ENCODE data around the gene UMPS.
"Not testable (repeated sequence)": the region's sequence is repeated elsewhere in the genome, so short reads cannot be mapped to it uniquely, and the experiment has no call there.

UMPS gene

GRCh38 chr3:124730129-124730940 is at the start of gene UMPS:
Gene UMPS (plus strand): TSS chr3:124730452. CDS start chr3:124730472, 20 bp downstream.
- peak; percentile 36 to 80 for DNase-seq

- DNase-seq = no peak
Observed at GRCh38 chr3:124680521-124680920, 49.7 kb upstream of the UMPS start.

- DNase-seq = no peak
Observed at GRCh38 chr3:124682263-124682662, 48.0 kb upstream of the UMPS start.

- no peak for DNase-seq
Observed at GRCh38 chr3:124684459-124684858, 45.8 kb upstream of the UMPS start.

GRCh38 chr3:124685067-124685466 is 45.2 kb upstream of the UMPS start:
- DNase-seq = no peak

GRCh38 chr3:124685481-124685880 is 44.8 kb upstream of the UMPS start:
- no peak for DNase-seq

GRCh38 chr3:124686028-124686670 is 44.1 kb upstream of the UMPS start:
- no peak for DNase-seq

- peak in 1 of 2 experiments; percentile 3 for DNase-seq
Observed at GRCh38 chr3:124688581-124689454, 41.4 kb upstream of the UMPS start.

- DNase-seq = no peak
Observed at GRCh38 chr3:124691599-124691998, 38.7 kb upstream of the UMPS start.

GRCh38 chr3:124694486-124694885 is 35.8 kb upstream of the UMPS start:
- DNase-seq = no peak

- no peak for DNase-seq
Observed at GRCh38 chr3:124695369-124695768, 34.9 kb upstream of the UMPS start.

- no peak for DNase-seq
Observed at GRCh38 chr3:124696006-124696405, 34.2 kb upstream of the UMPS start.

GRCh38 chr3:124697302-124697701 is 33.0 kb upstream of the UMPS start:
- no peak for DNase-seq

GRCh38 chr3:124698030-124698770 is 32.1 kb upstream of the UMPS start:
- no peak for DNase-seq

- no peak for DNase-seq
Observed at GRCh38 chr3:124699051-124699450, 31.2 kb upstream of the UMPS start.

GRCh38 chr3:124699686-124700396 is 30.4 kb upstream of the UMPS start:
- DNase-seq = no peak

- DNase-seq = no peak
Observed at GRCh38 chr3:124700880-124701684, 29.2 kb upstream of the UMPS start.

GRCh38 chr3:124701687-124702086 is 28.6 kb upstream of the UMPS start:
- no peak for DNase-seq

GRCh38 chr3:124702950-124703349 is 27.3 kb upstream of the UMPS start:
- DNase-seq = no peak

- no peak for DNase-seq
Observed at GRCh38 chr3:124705552-124705951, 24.7 kb upstream of the UMPS start.

- DNase-seq = not testable (repeated sequence)
Observed at GRCh38 chr3:124707223-124707622, 23.0 kb upstream of the UMPS start.
